T-helper 2 cell treated with Interferon-gamma antibody and Interleukin-4, amounts not matched to agents 5 μg/mL and 100 μg/mL, for 36 hours (primary cell): ENCODE data around the gene ATRNL1.

Source experiments
- DNase-seq: peaks from one replicate; pipeline ENCODE4 v3.0.0; 2021; ENCODE audit warnings: low spot score
- H3K27ac Mint-ChIP-seq: one replicate; pipeline ENCODE4 v1.8.0; 2021; ENCODE audit warnings: mild to moderate bottlenecking, mixed read lengths
- H3K27me3 Mint-ChIP-seq: one replicate; pipeline ENCODE4 v1.8.0; 2021; ENCODE audit warnings: low read depth, mixed read lengths
- H3K36me3 Mint-ChIP-seq: one replicate; pipeline ENCODE4 v1.8.0; 2021; ENCODE audit warnings: low read depth, mixed read lengths
- H3K4me1 Mint-ChIP-seq: one replicate; pipeline ENCODE4 v1.8.0; 2021; ENCODE audit warnings: low read depth, mixed read lengths
- H3K4me3 Mint-ChIP-seq: one replicate; pipeline ENCODE4 v1.8.0; 2022; ENCODE audit warnings: mild to moderate bottlenecking, moderate library complexity, mixed read lengths
- H3K9me3 Mint-ChIP-seq: one replicate; pipeline ENCODE4 v1.8.0; 2021; ENCODE audit warnings: mixed read lengths

The ATRNL1 gene

DNA sequence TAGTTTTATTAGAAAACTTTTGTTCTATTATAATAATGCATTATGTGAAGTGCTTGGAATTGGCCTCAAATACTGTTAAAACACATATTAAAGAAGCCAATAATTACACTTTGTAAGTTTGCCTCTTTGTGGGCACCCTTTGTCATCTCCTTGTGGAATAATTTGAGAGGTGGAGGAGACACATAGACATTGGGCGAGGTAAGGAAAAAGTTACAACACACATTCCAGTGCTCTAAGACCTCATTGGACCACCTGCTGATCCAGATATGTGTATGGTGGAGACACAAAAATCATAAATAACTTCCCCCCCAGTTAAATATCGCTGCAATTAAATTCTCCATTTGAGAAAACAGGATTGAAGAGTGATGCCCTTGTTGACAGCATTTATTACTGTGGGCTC lies 668.0 kb downstream of the ATRNL1 start:
- Mint-ChIP-seq H3K9me3 (peaks cover 13% of the 10 kb centered on the region), H3K4me3 (no peak overlapping the region), H3K4me1 (no peaks in the 10 kb centered on the region), H3K27ac (no peak overlapping the region), H3K36me3 (no peaks in the 10 kb centered on the region), H3K27me3 (no peaks in the 10 kb centered on the region)
- no peak for DNase-seq

DNA sequence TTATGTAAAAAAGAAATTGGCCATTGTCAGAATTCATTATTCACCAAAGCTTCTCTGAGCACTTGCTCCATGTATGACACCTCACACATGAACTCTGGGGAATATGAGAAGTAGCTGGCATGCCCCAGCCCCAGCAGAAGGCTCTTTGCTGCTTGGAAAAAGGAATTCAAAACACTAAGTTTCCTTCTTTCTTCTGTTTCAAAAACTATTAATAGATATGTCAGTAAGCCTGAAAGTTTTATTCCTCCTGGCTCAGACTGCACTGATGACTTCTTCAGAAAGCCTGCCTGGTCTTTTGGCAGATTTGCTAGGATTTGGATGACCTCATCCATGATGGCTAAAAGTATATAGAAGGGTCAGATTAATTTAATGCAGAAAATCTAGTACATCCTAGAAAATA lies 668.9 kb downstream of the ATRNL1 start:
- H3K36me3 Mint-ChIP-seq, result no peaks in the 10 kb centered on the region
- no peaks in the 10 kb centered on the region for H3K27me3 Mint-ChIP-seq
- H3K4me3 Mint-ChIP-seq, result no peak overlapping the region
- DNase-seq, result no peak
- no peak overlapping the region for H3K27ac Mint-ChIP-seq
- H3K9me3 Mint-ChIP-seq, result peaks cover 5% of the 10 kb centered on the region
- no peaks in the 10 kb centered on the region for H3K4me1 Mint-ChIP-seq

DNA sequence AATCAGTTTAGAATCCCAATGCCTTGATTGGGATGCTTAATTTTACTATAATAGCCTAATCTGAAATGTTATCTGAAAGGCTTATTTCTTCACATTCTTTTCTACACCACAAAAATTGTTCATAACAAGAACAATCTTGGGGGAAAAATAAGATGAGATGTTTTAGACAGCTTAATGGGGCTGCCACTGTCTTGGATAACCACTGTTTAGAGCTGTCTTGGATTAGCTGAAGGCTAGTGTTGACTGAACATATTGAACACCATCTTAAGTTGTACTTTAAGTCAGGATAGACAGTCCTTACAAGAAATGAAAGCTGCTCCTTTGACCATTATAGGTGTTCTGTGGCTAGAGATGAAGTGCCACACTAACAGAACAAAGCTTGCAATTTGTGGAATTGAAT lies 678.6 kb downstream of the ATRNL1 start:
- no peak for DNase-seq

DNA sequence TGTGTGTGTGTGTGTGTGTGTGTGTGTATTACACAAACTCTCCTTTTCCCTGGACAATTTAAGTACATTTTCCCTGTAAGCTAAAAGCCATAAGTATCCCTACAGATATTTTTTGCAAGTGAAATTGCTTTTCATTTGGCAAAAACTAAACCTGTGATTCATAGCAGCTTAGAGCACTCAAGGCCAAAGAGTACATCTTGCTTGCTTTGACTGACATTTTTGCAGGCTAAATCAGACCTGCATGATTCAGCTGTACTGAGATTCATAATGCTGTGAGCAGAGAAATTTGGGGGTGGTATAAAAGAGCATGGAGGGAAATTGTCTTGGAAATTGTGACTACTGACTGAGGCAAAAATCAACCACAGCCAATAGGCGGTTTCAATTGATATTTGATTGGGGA lies 679.4 kb downstream of the ATRNL1 start:
- H3K4me1 Mint-ChIP-seq, result no peaks in the 10 kb centered on the region
- H3K27me3 Mint-ChIP-seq, result no peaks in the 10 kb centered on the region
- no peak for DNase-seq
- no peak overlapping the region for H3K27ac Mint-ChIP-seq
- no peak overlapping the region for H3K4me3 Mint-ChIP-seq
- H3K9me3 Mint-ChIP-seq, result no peaks in the 10 kb centered on the region
- H3K36me3 Mint-ChIP-seq, result no peaks in the 10 kb centered on the region

More for the DNA sequence above, 678.6 kb downstream of the ATRNL1 start:
- no peak overlapping the region for H3K4me3 Mint-ChIP-seq
- no peaks in the 10 kb centered on the region for H3K4me1 Mint-ChIP-seq
- no peaks in the 10 kb centered on the region for H3K27me3 Mint-ChIP-seq
- H3K36me3 Mint-ChIP-seq, result no peaks in the 10 kb centered on the region
- H3K9me3 Mint-ChIP-seq, result no peaks in the 10 kb centered on the region
- H3K27ac Mint-ChIP-seq, result no peak overlapping the region

DNA sequence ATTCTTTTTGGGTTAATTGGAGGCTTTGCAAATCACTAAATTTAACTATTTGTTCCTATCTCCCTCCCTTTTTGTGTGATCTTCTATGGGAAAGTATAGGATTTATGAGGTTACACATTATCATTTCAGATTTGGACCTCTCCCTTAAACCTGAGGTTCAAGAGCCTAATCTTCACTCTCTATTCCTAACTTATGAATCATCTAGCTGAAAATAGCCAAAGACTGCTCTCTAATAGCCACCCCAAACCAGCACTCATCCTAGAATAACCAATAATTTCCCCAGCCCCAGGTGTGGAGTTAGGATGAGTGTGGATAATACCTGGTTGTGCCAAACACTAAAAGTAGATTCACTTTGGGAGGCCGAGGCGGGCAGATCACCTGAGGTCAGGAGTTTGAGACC lies 680.7 kb downstream of the ATRNL1 start:
- Mint-ChIP-seq H3K9me3 (no peaks in the 10 kb centered on the region), H3K36me3 (no peaks in the 10 kb centered on the region), H3K4me1 (no peaks in the 10 kb centered on the region), H3K27ac (no peak overlapping the region), H3K4me3 (no peak overlapping the region), H3K27me3 (no peaks in the 10 kb centered on the region)
- DNase-seq, result no peak

DNA sequence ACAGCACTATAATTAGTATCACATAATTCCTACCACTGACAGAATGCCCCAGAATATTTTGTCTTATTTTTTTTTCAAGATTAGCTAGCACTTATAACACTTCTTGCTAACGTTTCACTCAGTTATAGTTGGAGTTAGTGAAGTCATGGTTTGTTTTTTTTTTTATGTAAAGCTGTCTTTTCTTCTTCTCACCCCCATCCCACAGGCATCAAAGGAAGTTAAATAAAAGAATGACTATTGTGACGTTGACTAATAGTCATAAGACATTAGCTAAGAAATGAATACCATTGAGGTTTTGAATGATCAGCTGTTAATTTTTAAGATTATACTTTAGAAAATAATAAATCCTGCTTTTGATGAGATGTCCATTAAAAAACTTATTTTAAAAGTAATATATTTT lies 681.6 kb downstream of the ATRNL1 start:
- H3K27ac Mint-ChIP-seq, result no peak overlapping the region
- H3K27me3 Mint-ChIP-seq, result no peaks in the 10 kb centered on the region
- no peak for DNase-seq
- no peak overlapping the region for H3K4me3 Mint-ChIP-seq
- H3K4me1 Mint-ChIP-seq, result no peaks in the 10 kb centered on the region
- H3K9me3 Mint-ChIP-seq, result no peaks in the 10 kb centered on the region
- no peaks in the 10 kb centered on the region for H3K36me3 Mint-ChIP-seq

DNA sequence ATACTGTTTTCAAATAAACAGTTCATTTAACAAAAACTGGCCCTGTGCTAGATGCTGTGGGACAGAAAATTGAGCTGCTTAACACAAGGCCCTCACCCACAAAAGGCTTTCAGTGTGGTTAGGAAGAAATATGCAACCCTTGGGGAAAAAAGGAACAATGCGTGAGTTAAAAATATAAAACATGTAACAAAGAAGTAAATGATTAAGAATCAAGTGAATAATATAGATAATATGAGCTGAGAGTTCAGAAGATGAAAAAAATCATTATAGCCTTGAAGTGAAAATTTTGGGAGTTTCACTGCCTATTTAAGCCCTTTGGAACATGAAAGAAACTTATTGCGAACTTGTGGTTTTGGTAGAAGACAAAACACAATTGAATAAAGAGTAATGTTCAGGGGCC lies 684.5 kb downstream of the ATRNL1 start:
- H3K36me3 Mint-ChIP-seq, result no peaks in the 10 kb centered on the region
- H3K4me1 Mint-ChIP-seq, result no peaks in the 10 kb centered on the region
- H3K4me3 Mint-ChIP-seq, result no peak overlapping the region
- no peak for DNase-seq
- no peaks in the 10 kb centered on the region for H3K9me3 Mint-ChIP-seq
- H3K27me3 Mint-ChIP-seq, result no peaks in the 10 kb centered on the region
- no peak overlapping the region for H3K27ac Mint-ChIP-seq

DNA sequence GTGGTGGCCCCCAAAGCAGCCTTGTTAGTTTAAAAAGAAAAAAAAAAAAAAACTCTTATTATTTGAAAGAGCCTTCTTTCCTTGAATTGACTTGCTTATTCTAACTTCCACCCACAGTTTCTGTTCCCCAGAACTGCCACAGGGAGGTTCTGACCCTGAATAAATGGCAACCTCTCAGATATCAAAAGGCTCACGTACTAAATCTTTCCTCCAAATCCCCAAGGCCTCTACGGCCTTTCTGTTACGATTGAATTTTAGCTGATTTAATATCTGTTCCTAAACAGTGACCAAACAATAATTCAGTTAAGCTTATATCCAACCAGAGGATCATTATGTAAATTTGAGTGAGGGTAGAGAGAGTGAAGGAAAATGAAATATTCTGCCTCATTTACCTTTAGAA lies 697.1 kb downstream of the ATRNL1 start:
- DNase-seq, result no peak
- Mint-ChIP-seq H3K9me3 (no peaks in the 10 kb centered on the region), H3K4me3 (no peak overlapping the region), H3K27ac (no peak overlapping the region), H3K27me3 (no peaks in the 10 kb centered on the region), H3K36me3 (no peaks in the 10 kb centered on the region), H3K4me1 (no peaks in the 10 kb centered on the region)

DNA sequence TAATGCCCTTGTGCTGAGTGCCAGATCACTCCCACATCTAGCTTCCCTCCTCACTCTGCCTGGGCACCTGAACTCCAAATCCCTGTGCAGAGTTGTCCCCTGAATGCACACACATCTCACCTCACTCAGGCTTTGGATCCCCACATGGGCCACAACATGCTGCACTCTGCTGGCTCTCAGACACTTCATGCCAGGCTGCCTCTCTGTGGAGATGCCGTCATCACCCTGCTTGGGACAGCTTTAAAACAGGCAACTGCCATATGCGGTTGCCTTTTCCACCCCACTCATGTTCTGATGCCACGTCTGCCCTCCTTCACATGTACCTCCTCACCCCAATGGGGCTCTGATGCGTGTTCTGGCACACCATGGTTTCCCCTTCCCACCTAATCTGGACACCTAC lies 702.8 kb downstream of the ATRNL1 start:
- H3K9me3 Mint-ChIP-seq, result no peaks in the 10 kb centered on the region
- H3K27ac Mint-ChIP-seq, result no peak overlapping the region
- no peak overlapping the region for H3K4me3 Mint-ChIP-seq
- H3K4me1 Mint-ChIP-seq, result no peaks in the 10 kb centered on the region
- no peaks in the 10 kb centered on the region for H3K27me3 Mint-ChIP-seq
- H3K36me3 Mint-ChIP-seq, result no peaks in the 10 kb centered on the region
- DNase-seq, result no peak

DNA sequence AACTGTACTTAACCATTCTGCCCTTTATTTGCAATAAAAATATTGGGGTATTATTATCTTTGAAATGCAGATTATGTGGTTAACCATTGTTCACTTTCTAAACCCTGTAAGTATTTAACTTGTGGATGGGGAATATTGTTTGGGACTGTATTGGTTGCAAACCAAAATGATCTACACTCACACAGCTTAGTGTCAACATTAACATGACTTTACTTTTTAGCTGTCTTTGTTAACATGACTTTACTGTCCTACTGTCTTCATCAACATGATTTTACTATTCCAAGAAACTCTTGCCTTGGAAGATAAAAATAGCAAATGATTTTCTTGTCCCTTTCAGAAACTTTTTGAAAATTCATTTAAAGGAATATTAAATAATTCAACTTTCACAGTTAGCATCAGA lies 708.3 kb downstream of the ATRNL1 start:
- no peak overlapping the region for H3K27ac Mint-ChIP-seq
- no peaks in the 10 kb centered on the region for H3K36me3 Mint-ChIP-seq
- H3K27me3 Mint-ChIP-seq, result no peaks in the 10 kb centered on the region
- no peaks in the 10 kb centered on the region for H3K4me1 Mint-ChIP-seq
- H3K4me3 Mint-ChIP-seq, result no peak overlapping the region
- H3K9me3 Mint-ChIP-seq, result no peaks in the 10 kb centered on the region
- no peak for DNase-seq

DNA sequence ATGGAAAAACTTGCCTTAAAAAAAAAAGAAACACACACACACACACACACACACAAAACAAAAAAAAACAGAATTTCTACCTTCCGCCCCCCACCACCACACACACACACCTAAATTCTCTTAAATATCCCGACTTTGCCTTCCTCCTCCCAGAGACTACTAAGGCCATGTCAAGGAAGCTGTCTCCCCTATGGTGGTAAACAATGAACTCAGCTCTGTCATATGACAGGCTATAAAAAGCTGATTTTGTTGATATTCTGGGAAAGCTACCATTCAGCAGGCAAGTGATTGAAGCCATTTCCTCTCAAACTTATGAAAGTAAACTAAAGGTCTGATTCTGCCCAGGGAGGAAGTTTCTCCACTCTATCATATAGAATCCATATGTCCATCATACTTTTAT lies 708.8 kb downstream of the ATRNL1 start:
- H3K27me3 Mint-ChIP-seq, result no peaks in the 10 kb centered on the region

DNA sequence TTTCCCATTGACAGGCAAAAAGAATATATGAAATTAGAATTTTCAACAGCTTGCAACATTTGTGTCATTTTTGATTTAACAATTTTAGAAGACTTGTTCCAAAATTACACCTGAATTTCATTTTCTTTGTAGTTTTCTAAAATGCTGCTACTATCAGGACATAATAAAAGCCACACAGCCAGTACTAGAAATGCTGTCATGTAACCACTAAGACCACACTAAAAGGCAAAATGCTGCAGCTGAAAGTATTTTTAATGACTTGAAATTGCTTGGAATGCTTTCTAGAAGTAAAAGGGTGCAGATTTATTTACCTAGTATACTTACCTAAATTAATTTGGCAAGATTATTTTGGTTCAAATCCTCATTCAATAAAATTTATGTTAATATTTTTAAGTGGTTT lies 709.7 kb downstream of the ATRNL1 start:
- no peaks in the 10 kb centered on the region for H3K9me3 Mint-ChIP-seq
- H3K27ac Mint-ChIP-seq, result no peak overlapping the region
- no peaks in the 10 kb centered on the region for H3K36me3 Mint-ChIP-seq
- H3K4me1 Mint-ChIP-seq, result no peaks in the 10 kb centered on the region
- no peaks in the 10 kb centered on the region for H3K27me3 Mint-ChIP-seq
- no peak for DNase-seq
- H3K4me3 Mint-ChIP-seq, result no peak overlapping the region

More for the DNA sequence above, 708.8 kb downstream of the ATRNL1 start:
- no peak for DNase-seq
- no peaks in the 10 kb centered on the region for H3K36me3 Mint-ChIP-seq
- H3K9me3 Mint-ChIP-seq, result no peaks in the 10 kb centered on the region
- no peaks in the 10 kb centered on the region for H3K4me1 Mint-ChIP-seq
- H3K27ac Mint-ChIP-seq, result no peak overlapping the region
- no peak overlapping the region for H3K4me3 Mint-ChIP-seq

DNA sequence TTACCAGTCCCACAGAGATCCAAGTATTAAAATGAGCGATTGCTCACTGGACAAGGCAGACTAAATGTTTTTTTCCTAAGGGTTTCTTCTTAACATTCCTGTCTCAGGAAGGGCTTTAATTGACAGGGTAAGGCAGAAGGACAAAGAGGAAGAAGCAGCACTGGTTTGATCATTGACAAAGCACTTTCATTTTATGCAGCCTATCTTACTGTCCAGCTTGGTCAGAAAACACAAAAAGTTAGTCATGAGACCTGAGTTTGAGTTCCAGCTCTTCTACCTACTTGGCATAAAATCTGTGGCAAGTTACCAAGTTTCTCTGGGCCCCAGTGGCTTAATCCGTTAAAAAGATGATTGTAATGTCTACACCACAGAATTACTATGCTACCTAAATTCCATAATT lies 721.4 kb downstream of the ATRNL1 start:
- H3K9me3 Mint-ChIP-seq, result no peaks in the 10 kb centered on the region
- no peak overlapping the region for H3K4me3 Mint-ChIP-seq
- no peak overlapping the region for H3K27ac Mint-ChIP-seq
- H3K27me3 Mint-ChIP-seq, result no peaks in the 10 kb centered on the region
- no peaks in the 10 kb centered on the region for H3K36me3 Mint-ChIP-seq
- no peak for DNase-seq
- H3K4me1 Mint-ChIP-seq, result no peaks in the 10 kb centered on the region

DNA sequence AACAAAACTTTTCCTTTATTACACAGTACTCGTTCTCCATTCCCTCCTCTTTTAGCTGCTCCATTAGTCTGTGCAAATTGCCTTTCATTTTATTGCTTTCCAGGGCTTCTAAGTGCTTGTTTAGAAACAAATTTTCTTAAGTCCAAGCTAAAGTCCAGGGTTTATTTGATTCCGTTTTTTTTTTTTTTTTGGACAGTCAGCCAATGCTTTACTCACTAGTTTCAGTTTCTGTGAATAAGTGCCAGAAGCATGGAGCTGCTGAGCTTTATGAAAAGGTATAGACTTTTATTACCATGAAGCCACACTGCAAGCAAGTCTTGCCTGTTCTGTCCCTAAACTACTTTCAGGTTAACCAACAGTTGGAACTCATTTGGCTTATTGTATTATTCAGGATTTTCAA lies 724.8 kb downstream of the ATRNL1 start:
- Mint-ChIP-seq H3K4me3 (no peak overlapping the region), H3K27ac (no peak overlapping the region), H3K27me3 (no peaks in the 10 kb centered on the region), H3K36me3 (no peaks in the 10 kb centered on the region), H3K4me1 (no peaks in the 10 kb centered on the region), H3K9me3 (peaks cover 17% of the 10 kb centered on the region)
- no peak for DNase-seq

DNA sequence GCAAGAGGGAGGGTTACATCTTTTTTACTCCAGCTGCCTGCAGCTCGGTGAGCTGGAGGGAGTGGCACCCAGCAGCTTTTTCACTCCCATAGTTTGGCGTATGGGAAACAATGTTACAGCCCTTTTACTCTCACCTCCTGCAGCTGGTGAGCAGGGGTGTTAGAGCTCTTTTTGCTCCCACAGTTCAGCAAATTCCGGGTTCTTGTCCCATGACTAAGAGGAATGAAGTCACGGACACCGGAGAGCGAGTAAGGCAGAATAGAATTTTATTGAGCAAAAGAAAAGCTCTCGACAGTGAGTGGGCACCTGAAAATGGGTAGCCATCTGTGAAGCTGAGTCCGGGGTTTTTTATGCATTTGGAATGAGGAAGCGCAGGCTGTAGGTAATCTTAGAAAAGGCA lies 733.2 kb downstream of the ATRNL1 start:
- no peak overlapping the region for H3K27ac Mint-ChIP-seq
- no peaks in the 10 kb centered on the region for H3K4me1 Mint-ChIP-seq
- no peaks in the 10 kb centered on the region for H3K36me3 Mint-ChIP-seq
- H3K27me3 Mint-ChIP-seq, result no peaks in the 10 kb centered on the region
- no peak for DNase-seq
- no peak overlapping the region for H3K4me3 Mint-ChIP-seq
- peaks cover 18% of the 10 kb centered on the region for H3K9me3 Mint-ChIP-seq
